ENCODE data around the gene VOPP1.

Gene VOPP1

DNA sequence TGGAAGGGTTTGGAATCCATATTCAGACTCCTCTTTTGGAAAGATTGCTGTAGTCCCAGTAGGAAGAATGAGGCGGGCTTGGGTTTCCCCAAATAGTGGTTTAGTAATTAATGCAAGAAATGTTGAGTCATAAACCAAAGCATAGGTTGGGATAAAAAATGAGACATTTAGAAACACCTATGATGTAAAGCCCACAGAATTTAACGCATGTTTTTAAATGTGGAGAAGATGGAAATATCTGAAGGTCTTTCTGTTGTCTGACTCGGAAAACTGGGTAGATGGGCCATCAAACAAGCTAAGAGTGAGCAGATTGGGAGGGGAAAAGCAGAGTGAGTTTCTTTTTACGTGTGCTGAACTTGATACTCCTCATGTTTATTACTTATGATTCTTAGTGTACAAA is 145.0 kb downstream of the VOPP1 start:
- FAIRE-seq: no peak

DNA sequence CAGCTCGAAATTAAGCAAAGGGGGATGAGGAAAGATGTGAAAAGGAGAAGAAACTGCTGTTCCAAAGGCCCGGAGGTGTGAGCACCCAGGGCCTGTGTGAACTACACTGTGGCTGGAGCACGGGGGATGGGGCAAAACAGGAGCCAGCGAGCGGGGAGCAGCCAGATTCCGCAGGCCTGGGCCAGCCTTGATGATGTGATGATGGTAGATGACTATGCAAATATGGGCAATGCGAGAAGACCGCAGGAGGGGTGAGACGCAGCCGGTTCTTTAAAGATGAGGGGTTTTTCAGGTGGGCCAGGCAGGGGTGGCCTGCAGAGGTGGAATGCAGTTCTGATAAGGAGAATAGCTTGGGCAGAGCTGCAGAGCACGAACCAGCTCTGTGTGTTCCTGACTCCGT is 145.6 kb downstream of the VOPP1 start:
- FAIRE-seq: no peak

DNA sequence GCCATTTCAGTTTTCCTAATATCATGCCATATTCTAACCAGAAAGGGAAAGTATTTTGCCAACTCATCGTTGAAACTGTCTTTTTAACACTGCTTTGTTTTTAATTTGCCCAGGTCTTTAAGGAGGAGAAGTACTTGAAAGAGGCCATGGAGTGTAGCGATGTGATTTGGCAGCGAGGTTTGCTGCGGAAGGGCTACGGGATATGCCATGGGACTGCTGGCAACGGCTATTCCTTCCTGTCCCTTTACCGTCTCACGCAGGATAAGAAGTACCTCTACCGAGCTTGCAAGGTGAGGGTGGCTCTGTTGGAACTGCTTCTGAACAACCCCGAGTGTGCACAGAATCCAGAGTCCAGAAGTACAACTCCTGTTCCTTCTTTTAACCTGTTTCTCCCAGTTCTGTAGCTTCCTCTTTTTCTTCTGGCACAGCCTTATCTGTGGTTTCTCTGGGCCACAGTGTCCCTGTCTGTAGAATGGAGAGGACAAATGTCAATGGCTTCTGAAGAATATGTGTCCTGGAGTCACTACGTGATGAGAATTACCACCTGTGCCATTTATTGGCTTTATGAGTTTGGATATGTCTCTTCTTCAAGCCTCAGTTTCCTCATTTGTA is 147.1 kb downstream of the VOPP1 start:
- FAIRE-seq: no peak

DNA sequence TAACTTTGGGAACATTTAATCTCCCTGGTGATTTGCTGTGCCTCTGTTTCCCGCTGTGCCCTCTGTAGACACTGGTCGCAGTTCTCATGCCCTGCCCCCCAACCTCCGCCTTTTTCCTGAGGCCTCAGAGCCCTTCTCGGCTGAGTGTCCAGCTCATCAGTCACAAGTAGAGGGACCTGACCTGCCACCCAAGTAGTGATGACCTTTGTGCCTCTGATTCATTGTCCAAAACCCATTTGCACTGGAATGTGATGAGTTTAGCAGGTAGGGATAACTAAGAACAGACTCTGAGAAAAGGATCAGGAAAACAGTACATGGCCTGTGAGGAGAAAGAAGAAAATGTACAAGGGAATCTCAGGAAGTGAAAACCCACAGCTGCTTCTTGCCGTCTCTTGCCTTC is 148.4 kb downstream of the VOPP1 start:
- no peak for FAIRE-seq

DNA sequence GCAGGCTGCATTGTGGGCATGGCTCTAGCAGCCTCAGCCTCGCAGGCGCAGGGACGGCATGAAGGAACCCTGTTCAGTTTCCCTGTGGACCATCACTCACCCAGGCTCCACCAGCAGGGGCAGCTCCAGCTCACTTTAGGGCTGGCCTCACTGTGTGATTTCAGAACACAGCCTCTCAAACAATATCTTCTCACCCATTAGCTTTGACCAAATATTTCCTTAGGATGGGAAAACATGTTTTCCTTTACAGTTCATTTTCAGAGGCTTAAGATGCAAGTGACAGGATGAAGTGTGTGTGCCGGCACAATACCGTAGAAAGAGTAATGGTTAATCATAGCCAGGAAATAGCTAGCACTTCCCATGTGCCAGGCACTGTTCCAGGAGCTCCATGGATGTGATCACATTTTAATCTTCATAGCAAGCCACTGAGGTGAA is 149.0 kb downstream of the VOPP1 start:
- no peak for FAIRE-seq

All from islet of Langerhans (tissue), 1 donor.